IMR-90 (cell line): ENCODE results near the gene IP6K3. TPM values are rescaled to one million over a fixed set of nuclear protein-coding genes. Genes with fewer than 3 reads are reported as not detected.

ENCODE experiments used
- ATAC-seq: fragments of 200-7000 bp; cut with Tn5 transposase; 2 replicates; pipeline ENCODE4 v1.9.1; 2020; ENCODE audit warnings: low read depth, mild to moderate bottlenecking, moderate library complexity
- BruUV-seq: library from RNA; stranded (reverse); fragments of 400-500 nt; replicated peaks from 2 replicates; lab custom pipeline; 2021; lab: Mats Ljungman, UMichigan
- CTCF ChIA-PET: fragments of 300-600 bp; formaldehyde crosslinking; extraction: SDS; loops from one replicate; lab custom pipeline; 2021; ENCODE audit warnings: antibody characterized with exemption; lab: Yijun Ruan, JAX
- POLR2A ChIA-PET: fragments of 300-600 bp; sonication (Branson Sonifier 250); formaldehyde crosslinking; loops from one replicate; lab custom pipeline; 2022; ENCODE audit warnings: antibody characterized with exemption; ENCODE audit not compliant: unreplicated experiment; lab: Charles Lee
- DNase-seq: peaks from one replicate; pipeline ENCODE4 v3.0.0; 2013
- H2AFZ ChIP-seq: replicated peaks from 2 replicates; pipeline ENCODE3; 2013; ENCODE audit warnings: low read length, mild to moderate bottlenecking; ENCODE audit not compliant: poor library complexity
- H2AK5ac ChIP-seq: 2 replicates; pipeline ENCODE4 v1.6.1; 2013; ENCODE audit warnings: low read depth, low read length, inconsistent platforms
- H2AK9ac ChIP-seq: replicated peaks from 2 replicates; pipeline ENCODE3; 2013; ENCODE audit warnings: mild to moderate bottlenecking, low read depth, low read length, moderate library complexity; ENCODE audit not compliant: poor library complexity
- H2BK120ac ChIP-seq: 2 replicates; pipeline ENCODE4 v1.6.1; 2013; ENCODE audit warnings: low read depth, low read length, inconsistent platforms
- H2BK15ac ChIP-seq: 3 replicates; pipeline ENCODE4 v1.6.1; 2013; ENCODE audit warnings: low read depth, low read length, inconsistent platforms
- H2BK20ac ChIP-seq: 2 replicates; pipeline ENCODE4 v1.6.1; 2013; ENCODE audit warnings: low read depth, mild to moderate bottlenecking, inconsistent platforms, low read length, moderate library complexity
- H2BK5ac ChIP-seq: 2 replicates; pipeline ENCODE4 v1.6.1; 2013; ENCODE audit warnings: mild to moderate bottlenecking, low read depth, low read length, inconsistent platforms; ENCODE audit not compliant: poor library complexity, severe bottlenecking
- H3K14ac ChIP-seq: replicated peaks from 2 replicates; pipeline ENCODE4 v1.6.1; 2013; ENCODE audit warnings: low read depth, low read length, inconsistent platforms
- H3K18ac ChIP-seq: 2 replicates; pipeline ENCODE4 v1.6.1; 2013; ENCODE audit warnings: low read depth, low read length, control low read depth
- H3K23ac ChIP-seq: 2 replicates; pipeline ENCODE4 v1.6.1; 2013; ENCODE audit warnings: low read depth, low read length, inconsistent platforms
- H3K27ac ChIP-seq: 2 replicates; pipeline ENCODE4 v1.5.1; 2013; ENCODE audit warnings: mild to moderate bottlenecking, control low read depth, low read length; ENCODE audit not compliant: insufficient read depth
- H3K27me3 ChIP-seq: 2 replicates; pipeline ENCODE4 v1.6.1; 2013; ENCODE audit warnings: low read length; ENCODE audit not compliant: control insufficient read depth, insufficient read depth
- H3K36me3 ChIP-seq: 2 replicates; pipeline ENCODE4 v1.6.1; 2013; ENCODE audit warnings: low read length, mixed read lengths; ENCODE audit not compliant: control insufficient read depth, insufficient read depth
- H3K4ac ChIP-seq: 2 replicates; pipeline ENCODE4 v1.6.1; 2013; ENCODE audit warnings: low read depth, low read length, inconsistent platforms
- H3K4me1 ChIP-seq: 2 replicates; pipeline ENCODE4 v1.6.1; 2013; ENCODE audit warnings: low read length, mixed read lengths; ENCODE audit not compliant: control insufficient read depth, insufficient read depth
- H3K4me2 ChIP-seq: 2 replicates; pipeline ENCODE4 v1.6.1; 2013; ENCODE audit warnings: low read depth, mild to moderate bottlenecking, control low read depth, low read length, moderate library complexity
- H3K4me3 ChIP-seq: 2 replicates; pipeline ENCODE4 v1.5.1; 2013; ENCODE audit warnings: low read depth, mild to moderate bottlenecking, control low read depth, low read length, moderate library complexity; ENCODE audit not compliant: insufficient read depth
- H3K56ac ChIP-seq: 2 replicates; pipeline ENCODE4 v1.6.1; 2013; ENCODE audit warnings: low read length, inconsistent platforms; ENCODE audit not compliant: insufficient read depth; ENCODE audit errors: extremely low read depth
- H3K79me1 ChIP-seq, 2 experiments: 2 replicates each; pipeline ENCODE4 v1.6.1; 2013; ENCODE audit warnings: low read length in 2 of 2, inconsistent platforms in 1 of 2, low read depth in 1 of 2
- H3K9ac ChIP-seq: 2 replicates; pipeline ENCODE4 v1.6.1; 2013; ENCODE audit warnings: low read depth, low read length, control low read depth
- H3K9me1 ChIP-seq: 2 replicates; pipeline ENCODE4 v1.6.1; 2013; ENCODE audit warnings: low read length, inconsistent platforms; ENCODE audit not compliant: insufficient read depth
- H3K9me3 ChIP-seq: 2 replicates; pipeline ENCODE4 v1.6.1; 2013; ENCODE audit warnings: low read length; ENCODE audit not compliant: control insufficient read depth, insufficient read depth
- H4K20me1 ChIP-seq: 2 replicates; pipeline ENCODE4 v1.6.1; 2013; ENCODE audit warnings: low read length, inconsistent platforms; ENCODE audit not compliant: insufficient read depth
- H4K5ac ChIP-seq: 2 replicates; pipeline ENCODE4 v1.6.1; 2013; ENCODE audit warnings: mild to moderate bottlenecking, low read depth, low read length, control low read depth
- H4K8ac ChIP-seq, 2 experiments: 2 replicates each; pipeline ENCODE4 v1.6.1; 2013; ENCODE audit warnings: low read depth in 2 of 2, low read length in 2 of 2, control low read depth in 1 of 2, inconsistent platforms in 1 of 2
- H4K91ac ChIP-seq: 2 replicates; pipeline ENCODE4 v1.6.1; 2013; ENCODE audit warnings: low read depth, low read length, inconsistent platforms; ENCODE audit not compliant: insufficient read depth
- BHLHE40 ChIP-seq: fragments of 150-350 bp; IDR thresholded peaks from 2 replicates; pipeline ENCODE4 v1.6.1; 2016; ENCODE audit warnings: mild to moderate bottlenecking, low read depth, low read length
- CEBPB ChIP-seq: IDR thresholded peaks from 2 replicates; pipeline ENCODE4 v1.6.1; 2012; ENCODE audit warnings: low read depth, low read length, improper control_type of control experiment
- CHD1 ChIP-seq: IDR thresholded peaks from 2 replicates; pipeline ENCODE4 v1.6.1; 2012; ENCODE audit warnings: low read depth, low read length, improper control_type of control experiment
- ELK1 ChIP-seq: fragments of 150-350 bp; IDR thresholded peaks from 2 replicates; pipeline ENCODE4 v1.6.1; 2016; ENCODE audit warnings: low read depth, mild to moderate bottlenecking, low read length, moderate library complexity, borderline replicate concordance
- FOS ChIP-seq: fragments of 150-350 bp; IDR thresholded peaks from 2 replicates; pipeline ENCODE4 v1.6.1; 2016; ENCODE audit warnings: low read depth, low read length
- MAZ ChIP-seq: IDR thresholded peaks from 2 replicates; pipeline ENCODE4 v1.6.1; 2012; ENCODE audit warnings: low read depth, mild to moderate bottlenecking, low read length, improper control_type of control experiment, moderate library complexity, borderline replicate concordance
- MXI1 ChIP-seq: IDR thresholded peaks from 2 replicates; pipeline ENCODE4 v1.6.1; 2012; ENCODE audit warnings: low read depth, mild to moderate bottlenecking, low read length, moderate library complexity, borderline replicate concordance
- RCOR1 ChIP-seq: IDR thresholded peaks from 2 replicates; pipeline ENCODE4 v1.6.1; 2012; ENCODE audit warnings: mild to moderate bottlenecking, low read length, improper control_type of control experiment; ENCODE audit not compliant: insufficient replicate concordance
- RFX5 ChIP-seq: IDR thresholded peaks from 2 replicates; pipeline ENCODE4 v1.8.0; 2012; ENCODE audit warnings: low read depth, mild to moderate bottlenecking, low read length, moderate library complexity
- SMC3 ChIP-seq: fragments of 150-350 bp; IDR thresholded peaks from 2 replicates; pipeline ENCODE4 v1.6.1; 2016; ENCODE audit warnings: low read depth, mild to moderate bottlenecking, antibody characterized with exemption, low read length, moderate library complexity
- USF2 ChIP-seq: fragments of 150-350 bp; IDR thresholded peaks from 2 replicates; pipeline ENCODE4 v1.6.1; 2017; ENCODE audit warnings: mild to moderate bottlenecking, antibody characterized with exemption, low read length, low read depth
- WGBS, 2 experiments: methylation state at CpG; one replicate each; pipeline versions ENCODE4 v1.1.5 to v1.1.7; 2013; ENCODE audit warnings: missing lambda C conversion rate in 2 of 2; ENCODE audit not compliant: insufficient read length in 1 of 2; ENCODE audit errors: extremely low coverage in 2 of 2; 5-methylcytosine and 5-hydroxymethylcytosine counted together
- dilution Hi-C: fragments of 300-500 bp; cut with HindIII; formaldehyde crosslinking; loops from one replicate; pipeline ENCODE4 v1.14.3; 2018; ENCODE audit warnings: low sequenced_read_pairs; ENCODE audit not compliant: unreplicated experiment
- in situ Hi-C: fragments of 300-500 bp; cut with MboI; formaldehyde crosslinking; loops from 3 replicates; pipeline ENCODE4 v1.14.3; 2019; ENCODE audit warnings: low sequenced_read_pairs, inconsistent platforms, mixed read lengths
- intact Hi-C: fragments of 100-400 bp; cut with micrococcal nuclease; formaldehyde crosslinking; loops from 2 replicates; pipeline ENCODE4 v1.10.0; 2022
- polyA plus RNA-seq, 3 experiments: library from polyadenylated mRNA; depleted of rRNA; stranded (reverse); fragments of >200 nt; gene quantifications; 2 replicates each; pipeline ENCODE4 v1.2.3, GENCODE V29; 2012; ENCODE audit warnings: low replicate concordance in 1 of 3
- total RNA-seq: library from RNA; depleted of rRNA; stranded (reverse); fragments of >200 nt; gene quantifications from 2 replicates; pipeline ENCODE4 v1.2.3, GENCODE V29; 2012

Gene IP6K3
- total and polyA plus RNA-seq, 2 of the 4 experiments (the other 2 are of a cell fraction) = 0.18 to 0.51 TPM

- H3K56ac ChIP-seq = no peak overlapping the region
- no peak overlapping the region for H3K4me3 ChIP-seq
- intact Hi-C loops = no loop called here
- BruUV-seq = no TSS peak
- no peak overlapping the region for H3K4ac ChIP-seq
- no CpG with 5 or more reads among the region's 6 CpGs for WGBS, 2 experiments
- no peak overlapping the region for H2AK9ac ChIP-seq
- TF ChIP-seq CHD1 = no peak
- TF ChIP-seq RCOR1 = no peak
- no peak for TF ChIP-seq USF2
- no peak for TF ChIP-seq FOS
- TF ChIP-seq SMC3 = no peak
- no peak for TF ChIP-seq ELK1
- TF ChIP-seq MXI1 = no peak
- TF ChIP-seq RFX5 = no peak
- TF ChIP-seq CEBPB = no peak
- TF ChIP-seq BHLHE40 = no peak
- TF ChIP-seq MAZ = no peak
- H3K9ac ChIP-seq = no peak overlapping the region
- no peak overlapping the region for H2BK5ac ChIP-seq
- in situ Hi-C loops = no loop called here
- no peak overlapping the region for H3K18ac ChIP-seq
- H3K14ac ChIP-seq = no peak overlapping the region
- H3K4me1 ChIP-seq = no peaks in the 10 kb centered on the region
- no peak overlapping the region for H2BK20ac ChIP-seq
- ChIA-PET CTCF (no interaction called here), POLR2A (no interaction called here)
- no peaks in the 10 kb centered on the region for H4K20me1 ChIP-seq
- no peak overlapping the region for H2AFZ ChIP-seq
- H3K27me3 ChIP-seq = peaks cover 26% of the 10 kb centered on the region
- H2BK15ac ChIP-seq = no peak overlapping the region
- DNase-seq (no peak), ATAC-seq (no peak)
- no peaks in the 10 kb centered on the region for H3K9me1 ChIP-seq
- no peak overlapping the region for H2AK5ac ChIP-seq
- H4K91ac ChIP-seq = no peak overlapping the region
- dilution Hi-C loops = no loop called here
- no peak overlapping the region for H4K8ac ChIP-seq
- H3K79me1 ChIP-seq = no peaks in the 10 kb centered on the region
- no peaks in the 10 kb centered on the region for H3K9me3 ChIP-seq
- H4K5ac ChIP-seq = no peak overlapping the region
- H3K23ac ChIP-seq = no peak overlapping the region
- H2BK120ac ChIP-seq = no peak overlapping the region
- no peak overlapping the region for H3K4me2 ChIP-seq
- H3K27ac ChIP-seq = no peak overlapping the region
- H3K36me3 ChIP-seq = no peaks in the 10 kb centered on the region
These were observed 17.6 kb downstream of the IP6K3 start for GRCh38 chr6:33729059-33729458.
